ENCODE data around the gene PRICKLE3.

GRCh38 chrX:49175435-49176274 lies 10.5 kb downstream of the PRICKLE3 start:
- TF ChIP-seq GATA3 (IDR thresholded peaks at IDR 0.05; ENCODE audit: low read depth, low read length) (no peak), GATA2 (IDR thresholded peaks at IDR 0.05; ENCODE audit: low read depth, low read length) (no peak)

All from SH-SY5Y (cell line).